K562 (cell line): Measurements from ENCODE around the gene CTSH. TPM values are rescaled to one million over a fixed set of nuclear protein-coding genes. Genes with fewer than 3 reads are reported as not detected.
A peak's percentile ranks its signal among the peaks of the same experiment; 100 is the strongest.

ENCODE experiments used
- DMBX1 ChIP-seq: fragments of 250-450 bp; sonication (Bioruptor Pico); IDR thresholded peaks from 2 replicates; pipeline ENCODE4 v1.8.0; 2022; ENCODE audit warnings: inconsistent platforms, mild to moderate bottlenecking, moderate library complexity, borderline replicate concordance
- DPF2 ChIP-seq: fragments of 450-650 bp; IDR thresholded peaks from 2 replicates; pipeline ENCODE4 v1.6.1; 2016
- EGR1 ChIP-seq: fragments of 450-650 bp; conservative IDR thresholded peaks from 2 replicates; pipeline ENCODE4 v1.6.1; 2017; ENCODE audit warnings: mild to moderate bottlenecking
- ETV1 ChIP-seq: fragments of 450-650 bp; conservative IDR thresholded peaks from 2 replicates; pipeline ENCODE4 v1.6.1; 2016; ENCODE audit warnings: missing genetic modification characterization, control low read depth, low read depth, missing compliant biosample characterization
- GABPB1 ChIP-seq: sonication (generic); formaldehyde crosslinking; IDR thresholded peaks from 2 replicates; pipeline ENCODE4 v1.8.0; 2022; ENCODE audit warnings: mild to moderate bottlenecking, missing genetic modification reagents
- GATAD2A ChIP-seq: fragments of 450-650 bp; IDR thresholded peaks from 2 replicates; pipeline ENCODE4 v1.6.1; 2017
- HDAC1 ChIP-seq, 2 experiments: fragments of 450-650 bp; IDR thresholded peaks; 2 replicates each; pipeline ENCODE4 v1.6.1; 2016 to 2017; ENCODE audit warnings: inconsistent platforms in 1 of 2, mild to moderate bottlenecking in 1 of 2, moderate library complexity in 1 of 2
- JUND ChIP-seq, 2 experiments: IDR thresholded peaks; 2 replicates in 1 of 2; 3 replicates in 1 of 2; pipeline ENCODE4 v1.6.1; 2011; ENCODE audit warnings: borderline replicate concordance in 2 of 2, low read depth in 2 of 2, low read length in 2 of 2, improper control_type of control experiment in 1 of 2, missing biosample characterization in 1 of 2, missing genetic modification characterization in 1 of 2, missing genetic modification reagents in 1 of 2
- MAZ ChIP-seq, 2 experiments: fragments of 450-650 bp in 1 of 2; sonication (generic) in 1 of 2; formaldehyde crosslinking; IDR thresholded peaks in 1 of 2; conservative IDR thresholded peaks in 1 of 2; 2 replicates each; pipeline versions ENCODE4 v1.4.0 to v1.5.0; 2020; ENCODE audit warnings: mild to moderate bottlenecking in 1 of 2, missing genetic modification reagents in 1 of 2
- MCM3 ChIP-seq: fragments of 450-650 bp; IDR thresholded peaks from 2 replicates; pipeline ENCODE4 v1.6.1; 2016
- POLR3A ChIP-seq: IDR thresholded peaks from 2 replicates; pipeline ENCODE4 v1.6.1; 2011; ENCODE audit warnings: borderline replicate concordance, mild to moderate bottlenecking, moderate library complexity; ENCODE audit not compliant: insufficient read length, insufficient read depth; ENCODE audit errors: extremely low read depth
- TEAD4 ChIP-seq, 2 experiments: sonication (generic) in 1 of 2; formaldehyde crosslinking in 1 of 2; IDR thresholded peaks; 2 replicates each; pipeline versions ENCODE4 v1.6.1 to v1.8.0; 2012 to 2022; ENCODE audit warnings: borderline replicate concordance in 1 of 2, inconsistent platforms in 1 of 2, low read length in 1 of 2, mild to moderate bottlenecking in 1 of 2, missing genetic modification reagents in 1 of 2
- ZNF445 ChIP-seq: fragments of 250-450 bp; sonication (Bioruptor Pico); IDR thresholded peaks from 2 replicates; pipeline ENCODE4 v1.4.0; 2020; ENCODE audit warnings: low read depth, mild to moderate bottlenecking, moderate library complexity
- ZNF717 ChIP-seq: fragments of 250-450 bp; sonication (Bioruptor Pico); IDR thresholded peaks from 2 replicates; pipeline ENCODE4 v1.5.0; 2021
- polyA plus RNA-seq, 8 experiments: library from polyadenylated mRNA; depleted of rRNA in 4 of 8; stranded (reverse) in 5 of 8; unstranded in 3 of 8; fragments of >200 nt; fragmentation: Nextera tagmentation in 2 of 8; fragmentation: Illumina TruSeq in 1 of 8; extraction: Ambion mirVana in 2 of 8; extraction: Trizol in 1 of 8; gene quantifications; 2 replicates each; pipeline versions ENCODE4 v1.2.1 to v1.2.3, GENCODE V29; 2011 to 2014; ENCODE audit warnings: inconsistent platforms in 1 of 8, missing spikeins in 1 of 8
- total RNA-seq, 7 experiments: library from RNA; depleted of rRNA in 6 of 7; stranded (reverse); fragments of >200 nt in 6 of 7; fragmentation: Illumina TruSeq in 2 of 7; extraction: Trizol in 2 of 7; gene quantifications; 2 replicates each; pipeline versions ENCODE4 v1.2.1 to v1.2.3, GENCODE V29; 2011 to 2021; ENCODE audit warnings: low replicate concordance in 1 of 7
- TF ChIP-seq, protein P1 (sequence below): sonication (generic); formaldehyde crosslinking; IDR thresholded peaks from 2 replicates; pipeline ENCODE4 v1.8.0; 2022; ENCODE audit warnings: missing genetic modification reagents, mild to moderate bottlenecking, moderate library complexity, borderline replicate concordance
- TF ChIP-seq, protein P2 (sequence below): sonication (generic); formaldehyde crosslinking; IDR thresholded peaks from 2 replicates; pipeline ENCODE4 v1.8.1; 2023; ENCODE audit warnings: mild to moderate bottlenecking, missing genetic modification reagents
- TF ChIP-seq, protein P3 (sequence below): fragments of 450-650 bp; IDR thresholded peaks from 2 replicates; pipeline ENCODE4 v1.6.1; 2016
- TF ChIP-seq, protein P4 (sequence below): fragments of 450-650 bp; IDR thresholded peaks from 2 replicates; pipeline ENCODE4 v1.6.1; 2016; ENCODE audit warnings: mild to moderate bottlenecking

Gene CTSH
- total and polyA plus RNA-seq, 9 of the 15 experiments (the other 6 are each of a cell fraction or from before 2014, with no cell fraction given): 15.0 to 462 (median 173) TPM

DNA sequence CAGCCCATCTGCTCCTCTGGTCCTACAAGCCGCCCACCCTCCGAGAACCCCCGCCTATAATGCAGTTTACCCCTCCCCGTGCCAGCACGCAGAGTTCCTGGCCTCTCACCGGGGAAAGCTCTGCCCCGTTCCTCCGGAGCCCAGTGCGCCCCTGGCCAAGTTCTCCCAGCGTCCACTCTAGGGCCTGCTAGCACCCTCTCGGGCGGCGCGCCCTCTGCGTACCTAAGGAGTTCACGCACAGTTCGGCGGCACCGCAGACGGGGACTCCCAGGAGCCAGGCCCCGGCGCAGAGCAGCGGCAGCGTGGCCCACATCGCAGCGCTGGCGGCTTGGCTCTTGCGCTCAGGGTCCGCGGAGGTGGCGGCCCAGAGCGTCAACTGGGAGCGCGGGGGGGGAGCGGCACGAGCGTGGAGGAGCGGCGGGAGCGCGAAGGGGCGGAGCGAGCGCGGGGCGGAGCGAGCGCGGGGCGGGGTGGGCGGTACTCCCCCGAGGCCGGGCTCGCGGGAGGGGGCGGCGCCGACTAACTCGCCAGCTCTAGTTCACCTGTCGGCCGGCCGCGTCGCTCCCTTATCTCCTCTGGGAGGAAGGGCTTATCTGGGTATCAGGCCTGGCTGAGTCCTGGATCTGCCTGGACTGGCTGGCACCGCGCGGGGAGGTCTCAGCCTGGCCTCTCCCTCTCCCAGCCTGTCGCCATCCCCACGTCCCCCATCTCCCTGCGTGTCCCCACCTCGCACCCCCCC, at the start of gene CTSH (continued):
- peak; percentile 51; the same call in 1 of the 2 replicates for TF ChIP-seq TEAD4 (IDR thresholded peaks at IDR 0.05; ENCODE audit: low read length)
- no peak for TF ChIP-seq TEAD4 (CRISPR knock-in tag; IDR thresholded peaks at IDR 0.05; ENCODE audit: borderline replicate concordance)
- TF ChIP-seq DPF2: peak; percentile 64; the same call in 1 of the 2 replicates
- peak in 1 of 2 experiments; percentile 52; a peak in 2 of 4 replicates for TF ChIP-seq HDAC1 (IDR thresholded peaks at IDR 0.05)
- TF ChIP-seq ZNF445 (CRISPR knock-in tag): no peak
- TF ChIP-seq, protein P1, sequence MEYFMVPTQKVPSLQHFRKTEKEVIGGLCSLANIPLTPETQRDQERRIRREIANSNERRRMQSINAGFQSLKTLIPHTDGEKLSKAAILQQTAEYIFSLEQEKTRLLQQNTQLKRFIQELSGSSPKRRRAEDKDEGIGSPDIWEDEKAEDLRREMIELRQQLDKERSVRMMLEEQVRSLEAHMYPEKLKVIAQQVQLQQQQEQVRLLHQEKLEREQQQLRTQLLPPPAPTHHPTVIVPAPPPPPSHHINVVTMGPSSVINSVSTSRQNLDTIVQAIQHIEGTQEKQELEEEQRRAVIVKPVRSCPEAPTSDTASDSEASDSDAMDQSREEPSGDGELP (CRISPR knock-in tag): peak; percentile 68; the same call in 1 of the 2 replicates
- no peak for TF ChIP-seq POLR3A
- no peak for TF ChIP-seq ZNF717 (CRISPR knock-in tag)
- TF ChIP-seq, protein P2, sequence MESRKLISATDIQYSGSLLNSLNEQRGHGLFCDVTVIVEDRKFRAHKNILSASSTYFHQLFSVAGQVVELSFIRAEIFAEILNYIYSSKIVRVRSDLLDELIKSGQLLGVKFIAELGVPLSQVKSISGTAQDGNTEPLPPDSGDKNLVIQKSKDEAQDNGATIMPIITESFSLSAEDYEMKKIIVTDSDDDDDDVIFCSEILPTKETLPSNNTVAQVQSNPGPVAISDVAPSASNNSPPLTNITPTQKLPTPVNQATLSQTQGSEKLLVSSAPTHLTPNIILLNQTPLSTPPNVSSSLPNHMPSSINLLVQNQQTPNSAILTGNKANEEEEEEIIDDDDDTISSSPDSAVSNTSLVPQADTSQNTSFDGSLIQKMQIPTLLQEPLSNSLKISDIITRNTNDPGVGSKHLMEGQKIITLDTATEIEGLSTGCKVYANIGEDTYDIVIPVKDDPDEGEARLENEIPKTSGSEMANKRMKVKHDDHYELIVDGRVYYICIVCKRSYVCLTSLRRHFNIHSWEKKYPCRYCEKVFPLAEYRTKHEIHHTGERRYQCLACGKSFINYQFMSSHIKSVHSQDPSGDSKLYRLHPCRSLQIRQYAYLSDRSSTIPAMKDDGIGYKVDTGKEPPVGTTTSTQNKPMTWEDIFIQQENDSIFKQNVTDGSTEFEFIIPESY: peak; percentile 57
- peak; percentile 44 for TF ChIP-seq EGR1
- no peak for TF ChIP-seq JUND (IDR thresholded peaks at IDR 0.05; ENCODE audit: borderline replicate concordance, low read depth, low read length)
- no peak for TF ChIP-seq JUND (tag; IDR thresholded peaks at IDR 0.05; ENCODE audit: borderline replicate concordance, low read depth, low read length)
- TF ChIP-seq, protein P3, sequence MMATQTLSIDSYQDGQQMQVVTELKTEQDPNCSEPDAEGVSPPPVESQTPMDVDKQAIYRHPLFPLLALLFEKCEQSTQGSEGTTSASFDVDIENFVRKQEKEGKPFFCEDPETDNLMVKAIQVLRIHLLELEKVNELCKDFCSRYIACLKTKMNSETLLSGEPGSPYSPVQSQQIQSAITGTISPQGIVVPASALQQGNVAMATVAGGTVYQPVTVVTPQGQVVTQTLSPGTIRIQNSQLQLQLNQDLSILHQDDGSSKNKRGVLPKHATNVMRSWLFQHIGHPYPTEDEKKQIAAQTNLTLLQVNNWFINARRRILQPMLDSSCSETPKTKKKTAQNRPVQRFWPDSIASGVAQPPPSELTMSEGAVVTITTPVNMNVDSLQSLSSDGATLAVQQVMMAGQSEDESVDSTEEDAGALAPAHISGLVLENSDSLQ: no peak
- no peak for TF ChIP-seq DMBX1
- TF ChIP-seq MAZ (CRISPR knock-in tag; conservative IDR thresholded peaks at IDR 0.05 in 1 of 2, IDR thresholded peaks at IDR 0.05 in 1 of 2): peak; percentile 86 to 90
- TF ChIP-seq ETV1 (tag): no peak
- TF ChIP-seq, protein P4, sequence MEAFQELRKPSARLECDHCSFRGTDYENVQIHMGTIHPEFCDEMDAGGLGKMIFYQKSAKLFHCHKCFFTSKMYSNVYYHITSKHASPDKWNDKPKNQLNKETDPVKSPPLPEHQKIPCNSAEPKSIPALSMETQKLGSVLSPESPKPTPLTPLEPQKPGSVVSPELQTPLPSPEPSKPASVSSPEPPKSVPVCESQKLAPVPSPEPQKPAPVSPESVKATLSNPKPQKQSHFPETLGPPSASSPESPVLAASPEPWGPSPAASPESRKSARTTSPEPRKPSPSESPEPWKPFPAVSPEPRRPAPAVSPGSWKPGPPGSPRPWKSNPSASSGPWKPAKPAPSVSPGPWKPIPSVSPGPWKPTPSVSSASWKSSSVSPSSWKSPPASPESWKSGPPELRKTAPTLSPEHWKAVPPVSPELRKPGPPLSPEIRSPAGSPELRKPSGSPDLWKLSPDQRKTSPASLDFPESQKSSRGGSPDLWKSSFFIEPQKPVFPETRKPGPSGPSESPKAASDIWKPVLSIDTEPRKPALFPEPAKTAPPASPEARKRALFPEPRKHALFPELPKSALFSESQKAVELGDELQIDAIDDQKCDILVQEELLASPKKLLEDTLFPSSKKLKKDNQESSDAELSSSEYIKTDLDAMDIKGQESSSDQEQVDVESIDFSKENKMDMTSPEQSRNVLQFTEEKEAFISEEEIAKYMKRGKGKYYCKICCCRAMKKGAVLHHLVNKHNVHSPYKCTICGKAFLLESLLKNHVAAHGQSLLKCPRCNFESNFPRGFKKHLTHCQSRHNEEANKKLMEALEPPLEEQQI: no peak
- no peak for TF ChIP-seq MCM3
- TF ChIP-seq GATAD2A: no peak; the same call in 1 of the 2 replicates
- peak; percentile 56; the same call in 1 of the 2 replicates for TF ChIP-seq GABPB1 (CRISPR knock-in tag)
